Stomach smooth muscle (tissue), 2 donors: ENCODE measurements around the gene ZFR2.

Experiments
- H3K27ac ChIP-seq: one replicate; pipeline ENCODE4 v1.7.0; 2013; ENCODE audit warnings: mild to moderate bottlenecking, low read length, inconsistent platforms
- H3K27me3 ChIP-seq, 2 donors: one replicate each; pipeline ENCODE4 v1.7.0; 2013; ENCODE audit warnings: low read length in 2 of 2; ENCODE audit not compliant: insufficient read depth in 2 of 2, control insufficient read depth in 1 of 2
- H3K36me3 ChIP-seq, 2 donors: one replicate each; pipeline ENCODE4 v1.7.0; 2013; ENCODE audit warnings: low read length in 2 of 2; ENCODE audit not compliant: control insufficient read depth in 2 of 2, insufficient read depth in 2 of 2
- H3K4me1 ChIP-seq: one replicate; pipeline ENCODE4 v1.7.0; 2013; ENCODE audit warnings: low read length; ENCODE audit not compliant: control insufficient read depth, insufficient read depth
- H3K4me3 ChIP-seq, 2 donors: one replicate each; pipeline ENCODE4 v1.7.0; 2013; ENCODE audit warnings: low read length in 2 of 2
- H3K9ac ChIP-seq, 2 donors: one replicate each; pipeline ENCODE4 v1.7.0; 2013; ENCODE audit warnings: low read length in 2 of 2, mild to moderate bottlenecking in 1 of 2
- H3K9me3 ChIP-seq, 2 donors: one replicate each; pipeline ENCODE4 v1.7.0; 2013; ENCODE audit warnings: low read length in 2 of 2; ENCODE audit not compliant: control insufficient read depth in 2 of 2
- donor health status: healthy.
- donor health status: Pancreatic carcinoma.

Gene ZFR2

DNA sequence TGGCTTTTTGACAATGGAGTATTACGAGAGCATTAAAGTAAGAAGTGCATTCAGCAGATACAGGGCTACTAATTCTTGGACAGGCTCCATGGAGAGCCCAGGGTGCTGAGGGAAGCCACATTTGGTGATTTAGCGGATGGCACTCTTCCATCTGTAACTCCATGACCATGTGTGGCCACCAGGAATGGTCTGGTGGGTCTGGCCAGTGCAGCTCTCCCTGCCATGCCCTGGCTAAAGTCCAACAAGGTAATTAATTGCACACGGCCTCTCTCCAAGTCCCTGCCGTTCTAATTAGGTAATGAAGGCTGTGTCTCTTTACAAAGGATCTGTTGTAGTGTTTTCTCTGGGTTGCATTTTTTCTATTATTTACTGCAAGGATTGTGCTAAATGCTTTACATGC, 4.3 kb upstream of the ZFR2 start:
- no peak overlapping the region for H3K27ac ChIP-seq
- peaks cover 15 to 31% of the 10 kb centered on the region in 2 donors for H3K27me3 ChIP-seq
- H3K4me3 ChIP-seq = no peak overlapping the region
- peaks cover 0 to 4% of the 10 kb centered on the region in 2 donors for H3K9me3 ChIP-seq
- H3K36me3 ChIP-seq = no peaks in the 10 kb centered on the region
- H3K4me1 ChIP-seq = no peaks in the 10 kb centered on the region
- H3K9ac ChIP-seq = no peak overlapping the region

DNA sequence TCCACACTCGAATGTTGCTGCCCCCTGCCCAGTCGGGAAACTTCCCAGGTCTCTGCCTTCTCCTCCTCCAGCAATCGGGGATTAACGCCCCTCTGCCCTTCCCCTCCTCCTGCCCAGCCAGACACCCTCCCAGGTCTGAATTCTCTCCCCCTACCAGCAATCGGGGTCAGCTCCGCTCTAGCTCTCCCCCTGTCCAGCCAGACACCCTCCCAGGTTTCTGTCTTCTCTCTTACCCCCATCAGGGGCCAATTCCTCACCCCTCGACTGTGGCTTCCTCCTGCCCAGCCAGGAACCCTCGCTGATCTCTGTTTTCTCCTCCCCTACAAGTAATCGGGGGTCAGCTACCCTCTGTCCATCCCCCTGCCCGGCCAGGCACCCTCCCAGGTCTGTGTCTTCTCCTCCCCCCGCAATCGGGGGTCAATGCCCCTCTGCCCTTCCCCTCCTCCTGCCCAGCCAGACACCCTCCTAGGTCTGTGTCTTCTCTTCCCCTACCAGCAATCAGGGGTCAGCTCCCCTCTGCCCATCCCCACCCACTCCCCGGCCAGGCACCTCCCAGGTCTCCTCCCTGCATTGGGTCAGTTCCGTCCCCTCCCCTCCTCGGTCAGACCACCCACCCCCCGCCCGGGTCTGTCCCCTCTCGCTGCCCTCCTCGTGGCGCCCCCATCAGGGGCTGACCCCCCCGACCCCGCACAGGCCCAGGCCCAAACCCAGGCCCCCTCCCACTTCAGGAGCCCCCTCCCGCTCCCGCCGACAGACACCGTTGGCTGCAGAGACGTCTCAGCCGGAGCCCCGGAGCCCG, 668 bp downstream of the ZFR2 start:
- Histone ChIP-seq H3K9ac (no peak overlapping the region), H3K4me1 (no peaks in the 10 kb centered on the region), H3K4me3 (no peak overlapping the region), H3K27ac (no peak overlapping the region), H3K9me3 (peaks cover 0 to 4% of the 10 kb centered on the region in 2 donors), H3K27me3 (peaks cover 23 to 38% of the 10 kb centered on the region in 2 donors), H3K36me3 (no peaks in the 10 kb centered on the region)

DNA sequence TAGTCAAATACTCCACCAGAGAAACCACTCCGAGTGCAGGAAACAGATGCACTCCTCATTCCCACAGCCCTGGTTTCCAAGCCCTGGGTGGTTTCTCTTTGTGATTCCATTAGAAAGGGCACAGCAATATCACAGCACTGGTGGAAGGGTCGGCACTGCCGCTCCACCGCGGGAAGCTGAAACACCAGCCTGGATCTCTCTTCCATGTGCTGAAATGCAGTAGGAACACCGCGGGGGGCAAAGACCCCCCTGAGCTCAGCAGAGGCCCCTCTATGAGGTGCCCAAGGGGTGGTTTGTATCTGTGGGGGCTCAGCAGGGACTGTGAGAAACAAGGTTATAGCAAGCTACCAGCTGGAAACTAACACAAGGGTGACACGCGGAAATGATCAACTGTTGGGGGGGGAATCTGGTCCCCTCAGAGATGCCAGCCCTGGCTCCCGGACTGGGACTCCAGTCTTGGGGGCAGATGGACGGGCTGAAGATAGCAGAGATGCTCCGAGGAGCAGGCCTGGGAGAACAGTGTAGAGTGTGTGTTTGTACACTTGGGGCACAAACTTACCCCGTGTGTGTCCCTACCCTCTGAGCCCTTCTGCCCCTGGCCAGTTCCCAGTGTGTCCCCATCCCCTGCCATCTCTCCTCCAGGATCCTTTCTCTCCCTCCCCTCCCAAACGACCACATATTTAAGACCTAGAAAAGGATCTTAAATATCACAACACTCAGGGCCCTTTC, 1.8 kb downstream of the ZFR2 start:
- no peak overlapping the region for H3K27ac ChIP-seq
- no peaks in the 10 kb centered on the region for H3K4me1 ChIP-seq
- peaks cover 0 to 4% of the 10 kb centered on the region in 2 donors for H3K9me3 ChIP-seq
- no peak overlapping the region for H3K9ac ChIP-seq
- no peaks in the 10 kb centered on the region for H3K36me3 ChIP-seq
- peaks cover 23 to 39% of the 10 kb centered on the region in 2 donors for H3K27me3 ChIP-seq
- no peak overlapping the region for H3K4me3 ChIP-seq

DNA sequence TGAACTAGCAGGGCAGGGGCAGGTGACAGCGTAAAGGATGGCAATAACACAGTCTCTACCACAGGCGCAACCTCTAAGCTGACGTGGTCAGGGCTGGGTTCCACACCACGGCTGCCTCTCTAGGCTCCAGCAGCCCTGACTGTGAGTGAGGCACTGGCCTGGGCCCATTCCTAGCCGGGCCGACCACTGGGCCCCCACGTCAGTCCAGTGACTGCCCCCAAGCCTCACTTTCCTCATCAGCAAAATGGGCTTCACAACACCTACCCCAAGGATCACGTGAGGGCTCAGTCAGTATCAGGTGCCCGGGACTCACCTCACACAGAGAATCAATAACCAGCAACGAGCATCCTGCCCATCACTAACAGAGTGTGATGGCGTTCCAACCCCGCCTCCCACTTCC, 5.2 kb downstream of the ZFR2 start:
- peaks cover 12 to 23% of the 10 kb centered on the region in 2 donors for H3K27me3 ChIP-seq
- H3K9me3 ChIP-seq = no peaks in the 10 kb centered on the region
- no peaks in the 10 kb centered on the region for H3K36me3 ChIP-seq
- no peak overlapping the region for H3K27ac ChIP-seq
- H3K4me1 ChIP-seq = no peaks in the 10 kb centered on the region
- no peak overlapping the region for H3K4me3 ChIP-seq
- no peak overlapping the region for H3K9ac ChIP-seq

DNA sequence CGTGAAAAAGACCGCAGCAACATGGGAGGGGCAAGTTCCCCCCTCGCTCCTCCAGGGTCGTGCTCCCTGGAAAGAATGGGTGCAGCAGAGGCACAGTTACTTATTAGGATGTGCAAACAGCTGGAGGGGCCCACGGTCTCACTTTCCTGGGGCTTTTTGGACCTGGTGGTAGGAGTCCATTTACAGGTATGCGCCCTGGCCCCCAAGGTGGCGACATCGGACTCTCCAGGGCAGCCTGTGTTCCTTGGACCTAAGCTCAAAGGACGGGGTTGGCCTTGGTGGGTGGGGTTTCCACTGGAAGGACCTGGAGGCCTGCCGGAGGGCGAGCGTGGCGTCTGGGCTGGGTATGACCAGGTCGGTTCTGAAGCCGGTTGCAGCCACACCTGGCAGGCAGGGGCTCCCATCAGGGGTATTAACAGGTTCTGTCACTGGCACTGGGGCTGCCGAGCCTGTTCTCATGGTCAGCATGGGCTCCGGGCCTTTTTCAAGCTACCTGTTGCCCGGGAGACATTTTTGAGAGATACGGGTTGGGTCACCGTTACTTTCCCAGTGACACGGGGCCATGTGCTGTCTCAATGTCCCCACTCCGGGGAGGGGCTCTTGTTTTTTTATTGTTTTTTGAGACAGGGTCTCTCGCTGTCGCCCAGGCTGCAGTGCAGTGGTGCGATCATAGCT, 5.9 kb downstream of the ZFR2 start:
- no peaks in the 10 kb centered on the region for H3K36me3 ChIP-seq
- H3K9me3 ChIP-seq = no peaks in the 10 kb centered on the region
- H3K4me3 ChIP-seq = no peak overlapping the region
- no peaks in the 10 kb centered on the region for H3K4me1 ChIP-seq
- H3K27me3 ChIP-seq = peaks cover 8 to 16% of the 10 kb centered on the region in 2 donors
- H3K9ac ChIP-seq = no peak overlapping the region
- no peak overlapping the region for H3K27ac ChIP-seq

DNA sequence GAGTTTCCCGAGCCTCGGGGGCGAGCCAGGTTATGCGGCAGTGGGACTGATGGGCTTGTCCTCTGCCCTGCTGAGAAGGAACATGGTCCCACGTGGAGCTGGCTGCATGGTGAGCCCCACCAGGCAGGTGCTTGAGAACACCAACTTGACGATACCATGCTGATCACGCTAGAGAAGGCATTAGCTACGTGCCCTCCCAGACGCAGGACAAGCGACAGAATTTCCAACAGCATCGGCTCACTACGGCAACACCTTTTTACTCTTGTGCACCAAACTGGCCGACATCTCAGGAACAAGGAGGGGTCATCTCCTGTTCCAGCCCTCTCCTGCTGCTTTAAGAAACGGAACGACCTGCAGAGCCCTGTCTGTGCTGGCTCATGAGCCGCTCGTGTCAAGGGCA, 8.3 kb downstream of the ZFR2 start:
- no peaks in the 10 kb centered on the region for H3K36me3 ChIP-seq
- H3K27me3 ChIP-seq = peaks cover 0 to 2% of the 10 kb centered on the region in 2 donors
- no peak overlapping the region for H3K27ac ChIP-seq
- H3K4me1 ChIP-seq = no peaks in the 10 kb centered on the region
- no peaks in the 10 kb centered on the region for H3K9me3 ChIP-seq
- no peak overlapping the region for H3K4me3 ChIP-seq
- H3K9ac ChIP-seq = no peak overlapping the region

DNA sequence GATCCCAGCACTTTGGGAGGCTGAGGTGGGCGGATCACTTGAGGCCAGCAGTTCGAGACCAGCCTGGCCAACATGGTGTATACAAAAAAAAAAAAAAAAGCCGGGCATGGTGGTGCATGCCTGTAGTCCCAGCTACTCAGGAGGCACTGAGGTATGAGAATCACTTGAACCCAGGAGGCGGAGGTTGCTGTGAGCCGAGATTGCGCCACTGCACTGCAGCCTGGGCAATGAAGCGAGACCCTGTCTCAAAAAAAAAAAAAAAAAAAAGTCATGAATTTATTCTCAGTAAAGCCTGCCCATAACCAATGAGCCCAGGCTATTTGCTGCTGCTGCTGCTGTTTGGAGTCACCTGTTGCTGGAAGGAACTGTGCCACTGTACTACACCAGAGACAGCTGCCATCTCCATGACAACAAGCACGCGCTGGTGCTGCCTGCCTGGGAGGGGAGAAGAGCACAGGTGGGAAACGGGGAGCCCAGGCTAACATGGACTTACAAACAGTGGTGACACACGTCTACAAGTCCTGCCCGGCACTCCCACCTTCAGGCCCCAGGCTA, 11.3 kb downstream of the ZFR2 start:
- no peaks in the 10 kb centered on the region for H3K4me1 ChIP-seq
- no peaks in the 10 kb centered on the region for H3K36me3 ChIP-seq
- H3K9ac ChIP-seq = no peak overlapping the region
- no peaks in the 10 kb centered on the region for H3K27me3 ChIP-seq
- H3K9me3 ChIP-seq = peaks cover 0 to 4% of the 10 kb centered on the region in 2 donors
- H3K27ac ChIP-seq = no peak overlapping the region
- no peak overlapping the region for H3K4me3 ChIP-seq

DNA sequence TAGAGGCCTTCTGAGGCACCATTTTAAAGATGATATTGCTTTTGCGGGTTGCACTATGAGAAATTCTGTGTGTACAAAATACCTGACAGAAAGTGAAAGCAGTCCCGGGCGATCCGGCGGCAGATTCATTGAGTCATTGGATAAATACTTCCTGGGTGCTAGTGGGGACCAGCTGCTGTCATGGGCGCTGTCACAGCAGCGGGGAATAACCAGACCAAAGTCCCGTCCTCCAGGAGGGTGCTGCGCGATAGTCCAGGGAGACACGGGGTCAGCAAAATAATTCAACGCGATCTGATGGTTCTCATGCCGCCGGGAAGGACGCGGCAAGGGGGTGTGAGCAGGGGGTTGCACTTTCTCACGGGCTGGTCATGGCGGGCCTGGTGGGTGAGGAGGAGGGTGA, 13.5 kb downstream of the ZFR2 start:
- Histone ChIP-seq H3K36me3 (no peaks in the 10 kb centered on the region), H3K27me3 (no peaks in the 10 kb centered on the region), H3K9me3 (peaks cover 2 to 21% of the 10 kb centered on the region in 2 donors), H3K9ac (no peak overlapping the region), H3K4me3 (no peak overlapping the region), H3K4me1 (no peaks in the 10 kb centered on the region), H3K27ac (no peak overlapping the region)

DNA sequence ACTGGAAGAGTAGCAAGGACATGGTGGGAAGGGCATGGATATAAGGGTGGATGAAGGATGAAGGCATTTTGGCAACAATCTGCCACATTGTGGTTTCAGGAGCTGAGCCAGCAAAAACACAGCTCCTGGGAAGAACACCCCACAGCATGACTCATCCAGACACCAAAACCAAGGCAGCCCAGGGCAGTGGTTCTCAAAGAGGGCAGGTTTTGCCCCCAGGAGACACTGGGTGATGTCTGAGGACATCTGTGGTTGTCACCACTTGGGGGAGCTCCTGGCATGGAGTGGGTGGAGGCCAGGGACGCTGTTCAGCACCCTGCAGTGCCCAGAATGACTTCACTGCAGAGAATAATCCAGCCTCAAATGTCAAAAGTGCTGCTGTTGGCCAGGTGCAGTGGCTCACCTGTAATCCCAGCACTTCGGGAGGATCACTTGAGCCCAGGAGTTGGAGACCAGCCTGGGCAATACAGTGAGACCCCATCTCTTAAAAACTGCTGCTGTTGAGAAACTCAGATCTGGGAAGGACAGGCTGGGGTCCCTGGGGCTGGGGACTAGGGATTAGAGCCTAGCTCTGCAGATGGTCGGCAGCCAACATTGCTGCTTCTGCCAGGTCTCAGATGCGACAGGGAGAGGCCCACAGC, 16.1 kb downstream of the ZFR2 start:
- Histone ChIP-seq H3K36me3 (no peaks in the 10 kb centered on the region), H3K9ac (no peak overlapping the region), H3K9me3 (peaks cover 2 to 21% of the 10 kb centered on the region in 2 donors), H3K27me3 (no peaks in the 10 kb centered on the region), H3K4me3 (no peak overlapping the region), H3K4me1 (no peaks in the 10 kb centered on the region), H3K27ac (no peak overlapping the region)

DNA sequence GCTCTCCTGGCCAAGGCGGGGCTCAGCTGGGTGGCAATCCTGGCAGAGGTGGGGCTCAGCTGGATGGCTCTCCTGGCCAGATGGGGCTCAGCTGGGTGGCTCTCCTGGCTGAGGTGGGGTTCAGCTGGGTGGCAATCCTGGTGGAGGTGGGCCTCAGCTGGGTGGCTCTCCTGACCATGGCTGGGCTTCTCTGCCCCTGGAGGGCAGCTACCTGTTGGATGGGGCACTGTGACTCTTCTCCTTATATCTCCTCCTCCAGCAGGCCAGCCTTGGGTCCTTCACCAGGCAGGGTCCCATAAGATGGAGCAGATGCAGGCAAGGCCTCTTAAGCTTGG, 16.7 kb downstream of the ZFR2 start:
- Histone ChIP-seq H3K4me3 (no peak overlapping the region), H3K9ac (no peak overlapping the region), H3K36me3 (no peaks in the 10 kb centered on the region), H3K4me1 (no peaks in the 10 kb centered on the region), H3K9me3 (peaks cover 2 to 21% of the 10 kb centered on the region in 2 donors), H3K27ac (no peak overlapping the region), H3K27me3 (no peaks in the 10 kb centered on the region)
